ENCODE data around the gene CENPA. TPM values are rescaled to one million over a fixed set of nuclear protein-coding genes. Genes with fewer than 3 reads are reported as not detected.

CENPA gene
- 13.3 TPM for polyA plus RNA-seq (2012; ENCODE audit: low read depth, missing spikeins)

DNA sequence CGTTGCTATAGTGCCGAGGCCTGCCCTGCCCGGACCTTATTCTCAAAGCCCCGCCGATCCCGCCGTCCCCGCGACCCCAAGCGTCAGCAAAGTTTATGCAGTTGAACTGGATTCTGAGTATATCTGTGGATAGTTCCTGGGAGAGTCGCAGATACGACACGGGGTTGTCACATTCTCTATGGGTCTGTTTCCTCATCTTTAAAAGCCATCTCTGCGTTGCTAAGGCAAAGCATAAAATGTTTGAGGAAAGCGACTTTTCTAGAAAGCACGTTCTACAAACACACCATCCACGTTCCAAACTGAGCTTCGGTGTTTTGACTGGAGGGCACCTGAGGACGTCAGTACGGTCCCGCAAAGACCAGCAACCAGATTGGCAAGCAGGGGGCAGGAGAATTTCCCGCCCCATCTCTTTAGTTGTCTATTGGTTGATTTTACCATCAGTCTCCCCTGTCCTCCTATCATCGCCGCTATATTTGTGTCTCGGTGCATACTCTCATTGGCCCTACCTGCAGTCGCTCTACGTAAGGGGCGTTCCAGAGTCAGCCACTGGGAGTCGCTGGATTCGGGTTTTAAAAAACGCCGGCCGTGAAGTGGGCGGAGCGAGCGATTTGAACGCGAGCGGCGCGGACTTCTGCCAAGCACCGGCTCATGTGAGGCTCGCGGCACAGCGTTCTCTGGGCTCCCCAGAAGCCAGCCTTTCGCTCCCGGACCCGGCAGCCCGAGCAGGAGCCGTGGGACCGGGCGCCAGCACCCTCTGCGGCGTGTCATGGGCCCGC, at the start of gene CENPA:
TSS of gene CENPA (plus strand) at position 626 of the 776 bp plus-strand sequence. CDS start at position 767, 141 bp downstream.
- TF ChIP-seq POU2F2 (IDR thresholded peaks at IDR 0.05; ENCODE audit: low read depth, low read length) (peak; percentile 58; the same call in 1 of the 2 replicates), POLR2A (IDR thresholded peaks at IDR 0.05; ENCODE audit: low read depth, low read length) (no peak)
- FAIRE-seq (peak; percentile 93), DNase-seq (ENCODE audit: insufficient read length, low spot score) (peak; percentile 94)

DNA sequence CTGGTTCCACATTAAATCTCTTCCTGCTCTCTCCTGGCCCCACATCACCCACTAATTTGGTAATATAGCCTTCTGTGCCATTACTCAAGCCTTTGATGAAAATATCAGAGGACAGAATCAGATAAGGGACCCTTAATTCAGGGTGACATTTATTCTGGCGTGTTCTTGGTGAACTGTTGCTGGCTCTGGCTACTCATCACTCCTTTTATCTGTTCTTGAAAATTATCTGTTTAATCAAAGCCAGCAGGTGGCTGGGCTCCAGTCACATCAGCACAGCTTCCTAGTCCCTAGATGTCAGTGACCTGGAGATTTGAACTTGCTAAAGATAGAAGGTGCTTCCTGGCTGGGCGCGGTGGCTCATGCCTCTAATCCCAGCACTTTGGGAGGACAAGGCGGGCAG, 48.6 kb upstream of the CENPA start:
- no peak for FAIRE-seq
- DNase-seq (ENCODE audit: insufficient read length, low spot score), result no peak
- TF ChIP-seq POLR2A (IDR thresholded peaks at IDR 0.05; ENCODE audit: low read depth, low read length), result no peak
- no peak for TF ChIP-seq POU2F2 (IDR thresholded peaks at IDR 0.05; ENCODE audit: low read depth, low read length)
- no peak for TF ChIP-seq SPI1 (IDR thresholded peaks at IDR 0.05; ENCODE audit: low read depth, low read length)
- TF ChIP-seq TAF1 (IDR thresholded peaks at IDR 0.05; ENCODE audit: low read depth, low read length), result no peak
- no peak for TF ChIP-seq POLR2AphosphoS5 (IDR thresholded peaks at IDR 0.05; ENCODE audit: low read depth, low read length)
- TF ChIP-seq PAX5 (IDR thresholded peaks at IDR 0.05; ENCODE audit: insufficient read depth, low read length, severe bottlenecking), result no peak

DNA sequence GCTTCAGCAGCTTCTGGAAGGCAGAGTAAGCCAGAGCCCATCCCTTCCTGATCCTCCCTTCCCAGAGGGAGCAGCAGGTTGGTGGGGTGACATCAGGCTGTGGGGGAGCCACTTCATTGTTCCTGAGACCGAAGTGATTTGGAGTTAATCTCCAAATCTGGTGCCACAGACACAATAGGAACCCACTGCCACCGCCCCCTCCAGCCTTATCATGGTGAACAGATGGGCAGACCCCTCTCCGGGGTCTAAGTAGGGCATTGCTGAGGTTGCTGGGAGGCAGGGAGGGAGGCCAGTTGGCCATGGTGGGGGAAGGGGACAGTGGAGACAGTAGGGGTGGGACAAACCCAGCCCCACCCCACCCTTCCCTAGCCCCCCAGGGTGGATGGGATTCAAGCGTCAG, 47.4 kb upstream of the CENPA start:
- FAIRE-seq (no peak), DNase-seq (ENCODE audit: insufficient read length, low spot score) (no peak)
- TF ChIP-seq POLR2AphosphoS5 (IDR thresholded peaks at IDR 0.05; ENCODE audit: low read depth, low read length) (no peak), SPI1 (IDR thresholded peaks at IDR 0.05; ENCODE audit: low read depth, low read length) (no peak), POLR2A (IDR thresholded peaks at IDR 0.05; ENCODE audit: low read depth, low read length) (no peak), POU2F2 (IDR thresholded peaks at IDR 0.05; ENCODE audit: low read depth, low read length) (no peak), PAX5 (IDR thresholded peaks at IDR 0.05; ENCODE audit: insufficient read depth, low read length, severe bottlenecking) (no peak)

DNA sequence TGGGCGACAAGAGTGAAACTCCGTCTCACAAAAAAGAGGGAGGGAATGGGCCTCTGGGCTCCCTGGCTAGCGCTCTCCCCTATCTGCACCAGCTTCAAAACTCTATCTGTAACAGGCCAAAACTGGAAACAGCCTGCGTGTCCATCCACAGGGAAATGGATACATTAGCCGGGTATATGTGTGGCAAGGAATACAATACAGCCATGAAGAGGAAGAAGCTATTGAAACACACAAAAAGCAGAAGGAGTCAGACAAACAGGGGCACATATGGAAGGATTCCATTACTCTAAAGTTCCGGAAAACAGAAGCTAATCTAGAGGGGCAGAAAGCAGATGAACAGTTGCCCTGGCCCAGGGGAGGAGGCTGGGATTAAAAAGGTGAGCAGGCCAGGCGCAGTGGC, 46.3 kb upstream of the CENPA start:
- no peak for FAIRE-seq
- no peak for DNase-seq (ENCODE audit: insufficient read length, low spot score)
- no peak for TF ChIP-seq POLR2AphosphoS5 (IDR thresholded peaks at IDR 0.05; ENCODE audit: low read depth, low read length)
- no peak for TF ChIP-seq POU2F2 (IDR thresholded peaks at IDR 0.05; ENCODE audit: low read depth, low read length)
- TF ChIP-seq SPI1 (IDR thresholded peaks at IDR 0.05; ENCODE audit: low read depth, low read length), result no peak
- no peak for TF ChIP-seq PAX5 (IDR thresholded peaks at IDR 0.05; ENCODE audit: insufficient read depth, low read length, severe bottlenecking)
- no peak for TF ChIP-seq TAF1 (IDR thresholded peaks at IDR 0.05; ENCODE audit: low read depth, low read length)
- no peak for TF ChIP-seq POLR2A (IDR thresholded peaks at IDR 0.05; ENCODE audit: low read depth, low read length)

DNA sequence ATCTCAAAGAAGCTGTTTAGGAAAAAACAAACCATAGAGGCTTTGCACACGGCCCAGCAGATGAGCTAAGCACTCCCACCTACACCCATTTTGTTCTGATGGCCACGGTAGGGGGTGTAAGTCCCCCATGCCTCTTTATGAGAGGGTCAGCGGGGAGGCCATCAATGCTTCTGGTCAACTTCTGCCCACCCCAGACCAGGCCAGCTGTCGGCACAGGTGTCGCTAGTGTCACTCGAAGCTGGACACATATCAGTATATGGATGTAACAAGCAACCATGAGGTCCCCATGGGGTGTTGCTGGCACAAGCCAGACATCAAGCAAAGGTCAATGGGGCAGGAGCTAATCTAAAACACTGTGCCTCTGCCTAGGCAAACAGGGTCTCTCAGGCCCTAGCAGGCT, 45.5 kb upstream of the CENPA start:
- no peak for FAIRE-seq
- no peak for TF ChIP-seq POLR2AphosphoS5 (IDR thresholded peaks at IDR 0.05; ENCODE audit: low read depth, low read length)
- TF ChIP-seq SPI1 (IDR thresholded peaks at IDR 0.05; ENCODE audit: low read depth, low read length), result no peak
- no peak for TF ChIP-seq PAX5 (IDR thresholded peaks at IDR 0.05; ENCODE audit: insufficient read depth, low read length, severe bottlenecking)
- no peak for TF ChIP-seq POLR2A (IDR thresholded peaks at IDR 0.05; ENCODE audit: low read depth, low read length)
- no peak for TF ChIP-seq POU2F2 (IDR thresholded peaks at IDR 0.05; ENCODE audit: low read depth, low read length)
- TF ChIP-seq TAF1 (IDR thresholded peaks at IDR 0.05; ENCODE audit: low read depth, low read length), result no peak
- no peak for DNase-seq (ENCODE audit: insufficient read length, low spot score)

DNA sequence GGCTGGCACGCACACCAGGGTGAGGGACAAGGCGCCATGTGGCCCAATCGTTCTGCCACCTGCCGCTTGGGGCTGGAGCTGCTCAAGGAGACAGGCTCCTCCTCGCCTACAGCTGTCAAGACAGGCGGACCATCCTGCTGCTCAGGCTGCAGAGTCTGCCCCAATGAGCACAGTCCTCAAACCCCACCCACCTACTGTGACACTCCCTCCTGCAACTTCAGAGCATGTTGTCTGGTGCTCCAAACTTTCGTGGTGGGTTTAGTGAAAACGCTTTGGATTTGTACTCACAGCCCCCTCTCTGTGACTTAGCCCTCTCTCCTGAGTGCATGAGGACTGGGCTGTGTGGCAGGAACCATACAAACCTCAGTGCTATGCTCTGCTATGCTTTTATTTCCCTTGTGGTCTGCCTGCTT, 45.0 kb upstream of the CENPA start:
- DNase-seq (ENCODE audit: insufficient read length, low spot score) (no peak), FAIRE-seq (peak; percentile 51)
- no peak for TF ChIP-seq POLR2A (IDR thresholded peaks at IDR 0.05; ENCODE audit: low read depth, low read length)
- TF ChIP-seq SPI1 (IDR thresholded peaks at IDR 0.05; ENCODE audit: low read depth, low read length), result no peak
- TF ChIP-seq POLR2AphosphoS5 (IDR thresholded peaks at IDR 0.05; ENCODE audit: low read depth, low read length), result no peak
- no peak for TF ChIP-seq POU2F2 (IDR thresholded peaks at IDR 0.05; ENCODE audit: low read depth, low read length)
- no peak for TF ChIP-seq PAX5 (IDR thresholded peaks at IDR 0.05; ENCODE audit: insufficient read depth, low read length, severe bottlenecking)
- TF ChIP-seq TAF1 (IDR thresholded peaks at IDR 0.05; ENCODE audit: low read depth, low read length), result no peak

DNA sequence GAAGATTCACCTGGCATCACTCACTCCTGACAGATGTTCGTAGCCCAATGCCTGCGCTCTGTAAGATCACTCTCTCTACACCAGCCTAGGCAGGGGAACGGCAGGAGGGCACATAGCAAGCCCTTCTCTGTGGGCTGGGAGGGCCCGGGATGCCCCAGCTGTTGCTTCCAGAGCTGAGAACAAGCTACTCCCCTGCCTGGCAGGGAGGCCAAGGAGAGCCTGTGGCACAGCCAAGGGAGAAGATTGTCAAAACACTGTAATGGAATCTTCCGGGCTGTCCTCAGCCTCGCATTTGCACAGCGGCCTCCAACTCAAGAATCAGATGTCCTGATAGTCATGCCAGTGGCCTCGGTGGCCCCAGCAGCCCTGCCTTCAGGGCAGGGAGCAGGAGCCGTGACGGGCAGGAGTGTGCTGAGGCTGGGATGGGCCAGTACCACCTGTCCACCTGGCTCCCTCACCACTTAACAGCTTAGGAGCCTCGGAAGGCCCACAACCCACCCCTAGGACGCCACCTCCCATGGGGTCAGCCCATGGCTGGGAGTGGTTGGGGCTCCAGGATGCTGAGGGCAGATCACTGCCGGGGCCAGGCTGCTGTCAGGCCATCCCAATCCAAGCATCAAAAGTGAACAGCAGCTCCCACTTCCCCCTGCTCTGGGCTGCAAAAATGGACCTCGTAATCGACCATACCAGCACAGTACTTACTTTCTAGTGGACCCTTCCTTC, 43.6 kb upstream of the CENPA start:
- no peak for TF ChIP-seq PAX5 (IDR thresholded peaks at IDR 0.05; ENCODE audit: insufficient read depth, low read length, severe bottlenecking)
- no peak for TF ChIP-seq SPI1 (IDR thresholded peaks at IDR 0.05; ENCODE audit: low read depth, low read length)
- no peak for TF ChIP-seq POU2F2 (IDR thresholded peaks at IDR 0.05; ENCODE audit: low read depth, low read length)
- no peak for DNase-seq (ENCODE audit: insufficient read length, low spot score)
- no peak for FAIRE-seq

DNA sequence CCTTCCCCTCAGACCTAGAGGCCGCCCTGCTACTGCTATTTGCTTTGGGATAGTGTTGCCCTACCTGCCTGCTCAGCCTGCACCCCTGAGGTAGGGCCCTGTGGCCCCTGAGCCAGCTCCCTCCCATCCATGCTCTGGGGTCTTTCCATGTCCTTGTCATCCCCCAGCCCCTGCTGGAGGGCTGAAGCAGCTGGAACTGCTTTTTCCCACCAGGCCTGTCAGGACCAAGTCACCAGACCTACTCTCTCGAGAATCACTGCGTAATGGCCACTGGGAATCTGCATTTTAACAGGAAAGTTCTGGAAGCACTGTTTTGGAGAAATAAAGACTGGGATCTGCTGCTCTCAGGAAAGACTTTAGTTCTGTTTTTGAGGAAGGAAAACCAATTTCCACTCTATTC, 42.0 kb upstream of the CENPA start:
- FAIRE-seq, result no peak
- no peak for DNase-seq (ENCODE audit: insufficient read length, low spot score)
- no peak for TF ChIP-seq TAF1 (IDR thresholded peaks at IDR 0.05; ENCODE audit: low read depth, low read length)
- no peak for TF ChIP-seq POLR2A (IDR thresholded peaks at IDR 0.05; ENCODE audit: low read depth, low read length)
- TF ChIP-seq PAX5 (IDR thresholded peaks at IDR 0.05; ENCODE audit: insufficient read depth, low read length, severe bottlenecking), result no peak

DNA sequence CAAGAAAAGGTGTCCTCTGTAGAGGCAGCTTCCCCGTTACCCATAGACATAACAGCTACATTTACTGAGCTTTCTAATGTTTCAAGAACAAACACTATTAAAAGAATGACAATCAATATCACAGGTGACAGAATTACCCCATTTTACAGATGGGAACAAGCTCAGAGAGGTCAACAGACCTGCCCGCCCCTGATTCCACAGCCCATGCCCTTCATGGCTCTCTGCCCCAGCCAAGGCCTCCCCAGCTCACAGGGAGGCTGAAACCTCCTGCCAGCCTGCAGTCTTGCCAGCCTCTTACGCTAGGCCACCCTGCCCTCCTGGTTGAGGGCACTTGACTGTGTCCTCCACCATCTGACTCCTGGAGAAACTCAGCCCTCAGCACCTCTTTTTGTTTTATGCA, 40.9 kb upstream of the CENPA start:
- TF ChIP-seq TAF1 (IDR thresholded peaks at IDR 0.05; ENCODE audit: low read depth, low read length), result no peak
- TF ChIP-seq POU2F2 (IDR thresholded peaks at IDR 0.05; ENCODE audit: low read depth, low read length), result no peak
- no peak for TF ChIP-seq POLR2A (IDR thresholded peaks at IDR 0.05; ENCODE audit: low read depth, low read length)
- TF ChIP-seq PAX5 (IDR thresholded peaks at IDR 0.05; ENCODE audit: insufficient read depth, low read length, severe bottlenecking), result no peak
- no peak for TF ChIP-seq POLR2AphosphoS5 (IDR thresholded peaks at IDR 0.05; ENCODE audit: low read depth, low read length)
- TF ChIP-seq SPI1 (IDR thresholded peaks at IDR 0.05; ENCODE audit: low read depth, low read length), result no peak
- no peak for FAIRE-seq

More for the DNA sequence above, 40.9 kb upstream of the CENPA start:
- no peak for DNase-seq (ENCODE audit: insufficient read length, low spot score)
